HG03135 (cell line): Measurements from ENCODE around the gene ADAMTSL3.
"Not testable (repeated sequence)": the region's sequence is repeated elsewhere in the genome, so short reads cannot be mapped to it uniquely, and the experiment has no call there.

Experiments used
- ATAC-seq: cut with Tn5 transposase; IDR thresholded peaks from one replicate; pipeline ENCODE4 v1.9.1; 2021; ENCODE audit warnings: mild to moderate bottlenecking, moderate library complexity; ENCODE audit not compliant: unreplicated experiment

ADAMTSL3 gene

DNA sequence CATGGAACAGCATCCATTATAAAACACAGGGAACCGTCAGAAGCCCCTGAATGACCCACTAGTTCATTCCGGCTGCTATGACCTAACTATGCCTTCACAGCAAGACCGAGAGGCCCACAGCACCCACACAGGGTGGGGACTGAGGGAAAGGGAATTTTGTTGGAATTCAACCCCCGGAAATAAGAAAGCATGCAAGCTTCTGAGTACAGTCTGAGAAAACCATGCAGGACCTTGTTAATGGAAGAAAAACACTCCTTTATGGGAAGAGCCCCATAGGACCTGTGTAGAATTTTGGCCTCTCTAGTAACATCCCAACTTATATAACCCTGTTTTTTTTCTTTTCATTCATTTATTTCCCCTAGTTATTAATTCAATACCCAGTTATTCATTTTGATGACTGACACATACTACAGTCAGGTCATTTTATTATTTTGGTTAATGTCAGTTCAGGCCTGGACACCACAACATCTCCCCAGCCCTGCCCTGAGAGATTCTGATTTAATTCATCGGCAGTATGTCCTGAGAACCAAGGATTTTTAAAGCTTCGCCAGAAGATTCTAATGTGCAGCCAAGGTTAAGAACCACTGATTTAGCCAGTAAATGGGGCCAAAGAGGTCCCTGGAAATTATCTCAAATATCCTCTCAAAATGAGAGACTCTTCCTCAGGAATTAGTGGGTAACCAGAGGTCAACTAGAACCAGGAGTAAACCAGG is 350.0 kb downstream of the ADAMTSL3 start:
- ATAC-seq, result no peak

GRCh38 chr15:84006421-84006820 is 352.5 kb downstream of the ADAMTSL3 start:
- ATAC-seq, result no peak

- no peak for ATAC-seq
Measured at GRCh38 chr15:84009616-84010015, 355.7 kb downstream of the ADAMTSL3 start.

DNA sequence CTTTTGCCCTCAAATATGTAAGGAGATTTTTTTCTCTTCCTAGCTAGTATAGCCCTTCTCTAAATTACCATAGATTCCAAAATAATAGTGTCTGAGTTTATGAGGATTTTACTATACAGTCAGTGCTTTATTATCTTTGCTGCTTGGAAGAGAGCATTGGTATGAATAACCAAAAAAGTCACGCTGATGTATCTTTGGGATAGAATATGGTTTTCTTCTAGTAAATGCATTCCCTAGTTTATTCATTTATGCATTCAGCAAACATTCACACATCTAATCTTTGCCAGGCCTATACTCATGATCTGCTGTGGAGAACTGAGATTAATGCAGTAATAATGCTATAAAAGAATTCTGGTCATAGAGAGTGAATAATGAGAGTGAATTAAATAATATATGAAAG is 356.3 kb downstream of the ADAMTSL3 start:
- ATAC-seq, result no peak

DNA sequence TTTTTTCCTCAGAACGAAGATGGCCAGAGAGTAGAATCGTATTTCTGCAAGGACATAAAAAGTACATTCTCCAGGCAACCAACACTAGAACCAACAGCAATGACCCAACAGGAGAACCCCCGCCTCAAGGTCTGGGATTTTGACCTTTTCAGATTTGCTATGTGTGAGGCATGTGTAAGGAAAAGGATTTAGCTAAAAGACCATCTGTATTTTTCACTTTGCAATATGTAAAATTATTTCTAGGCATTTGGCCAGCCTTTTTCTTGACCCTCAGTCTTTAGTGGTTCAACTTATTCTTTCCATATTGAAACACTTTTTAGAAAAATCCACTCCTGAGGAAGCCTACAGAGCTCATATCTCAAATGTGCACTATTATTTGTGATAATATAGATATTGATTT is 362.4 kb downstream of the ADAMTSL3 start:
- no peak for ATAC-seq

GRCh38 chr15:84022516-84022915 is 368.6 kb downstream of the ADAMTSL3 start:
- no peak for ATAC-seq

GRCh38 chr15:84023636-84024035 is 369.7 kb downstream of the ADAMTSL3 start:
- ATAC-seq, result no peak

- ATAC-seq, result no peak
Measured at GRCh38 chr15:84033793-84034553, 380.1 kb downstream of the ADAMTSL3 start.

DNA sequence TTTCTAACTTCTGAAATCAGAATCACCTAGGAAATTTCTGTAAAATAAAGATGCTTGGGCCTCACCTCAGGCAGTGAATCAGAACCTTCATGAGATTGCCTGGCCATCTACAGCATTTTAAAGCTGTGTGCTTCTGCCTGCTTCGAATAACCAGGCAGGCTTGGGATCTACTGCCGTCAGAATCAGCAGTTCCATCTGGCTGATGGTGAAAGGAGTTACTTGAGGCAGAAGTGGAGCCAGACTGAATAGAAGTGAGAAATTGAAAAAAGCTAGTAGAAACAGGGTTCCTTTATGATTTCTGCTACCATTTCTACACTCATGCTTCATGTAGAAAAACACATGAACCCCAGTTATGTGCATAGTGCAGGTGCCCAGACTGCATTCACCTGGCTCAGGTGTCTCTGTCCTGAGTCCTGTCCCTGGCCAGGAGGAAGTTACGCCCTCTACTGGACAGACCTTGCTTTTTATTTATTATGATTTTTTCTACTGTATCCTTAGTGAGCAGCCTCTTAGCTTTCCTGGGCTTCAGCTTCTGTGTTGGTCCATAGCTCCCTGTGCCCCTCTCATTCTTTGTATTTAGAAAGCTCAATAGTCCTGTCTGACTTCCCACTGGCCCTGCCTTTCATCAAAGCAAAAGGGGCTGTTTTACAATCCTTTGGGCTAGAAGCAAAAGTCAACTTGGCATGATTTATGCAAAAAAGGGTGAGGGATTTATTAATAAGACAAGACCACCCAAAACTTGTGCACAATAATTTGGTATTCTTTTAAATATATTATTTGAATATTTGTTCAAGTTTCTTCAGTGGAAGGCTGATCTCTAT is 380.9 kb downstream of the ADAMTSL3 start:
- ATAC-seq, result no peak

DNA sequence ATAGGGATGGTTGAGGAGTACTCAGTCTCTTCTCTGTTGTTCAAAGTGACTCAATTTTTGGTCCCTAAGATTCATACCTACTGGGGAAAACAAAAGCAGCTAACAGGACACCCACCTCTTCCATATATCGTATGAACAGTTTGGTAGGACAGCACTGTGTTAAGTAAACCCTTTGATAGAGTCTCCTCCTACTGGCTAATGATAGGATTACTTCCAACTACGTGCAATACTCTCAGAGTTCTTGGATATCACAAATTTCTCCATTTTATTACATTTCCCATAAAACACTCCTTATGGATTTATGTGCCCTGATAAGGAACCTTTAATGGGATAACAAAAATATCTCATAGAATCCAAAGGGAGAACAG is 381.5 kb downstream of the ADAMTSL3 start:
- no peak for ATAC-seq

DNA sequence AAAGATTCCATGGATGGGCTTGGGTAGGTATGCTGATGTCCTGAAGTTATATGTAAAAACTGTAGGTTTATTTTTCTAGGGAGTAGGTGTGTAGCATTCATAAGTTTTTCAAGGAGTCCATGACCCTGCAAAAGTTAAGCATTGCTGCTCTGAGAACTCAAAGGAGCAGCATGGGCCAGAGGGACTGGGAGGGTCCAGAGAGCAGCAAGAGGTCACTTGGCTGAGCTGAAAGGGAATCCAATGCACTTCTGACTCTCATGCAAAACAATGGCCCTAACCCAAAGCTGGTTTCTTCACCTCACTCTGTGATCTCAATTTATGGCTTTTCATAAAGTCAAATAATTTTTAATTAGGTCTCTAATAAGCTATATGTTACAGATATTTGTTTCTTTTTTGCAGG is 383.4 kb downstream of the ADAMTSL3 start:
- no peak for ATAC-seq

GRCh38 chr15:84042434-84043056 is 388.6 kb downstream of the ADAMTSL3 start:
- ATAC-seq, result not testable (repeated sequence)

DNA sequence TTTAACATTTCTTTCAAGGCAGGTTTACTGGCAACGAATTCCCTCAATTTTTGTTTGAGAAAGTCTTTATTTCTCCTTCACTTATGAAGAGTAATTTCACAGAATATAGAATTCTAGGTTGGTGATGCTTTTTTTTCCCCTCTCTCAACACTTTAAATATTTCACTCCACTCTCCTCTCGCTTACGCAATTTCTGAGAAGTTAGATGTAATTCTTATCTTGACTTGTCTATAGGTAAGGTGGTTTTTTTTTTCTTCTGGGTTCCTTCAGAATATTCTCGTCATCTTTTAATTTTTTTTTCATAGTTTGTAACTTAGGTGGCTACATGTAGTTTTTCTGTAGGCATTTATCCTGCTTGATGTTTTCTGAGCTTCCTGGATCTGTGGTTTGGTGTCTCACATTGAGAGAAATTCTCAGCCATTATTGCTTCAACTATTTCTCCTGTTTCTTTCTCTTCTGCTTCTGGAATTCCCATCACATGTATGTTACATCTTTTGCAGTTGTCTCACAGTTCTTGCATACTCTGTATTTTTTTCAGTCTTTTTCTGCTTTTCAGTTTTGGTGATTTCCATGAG is 392.2 kb downstream of the ADAMTSL3 start:
- ATAC-seq, result no peak

DNA sequence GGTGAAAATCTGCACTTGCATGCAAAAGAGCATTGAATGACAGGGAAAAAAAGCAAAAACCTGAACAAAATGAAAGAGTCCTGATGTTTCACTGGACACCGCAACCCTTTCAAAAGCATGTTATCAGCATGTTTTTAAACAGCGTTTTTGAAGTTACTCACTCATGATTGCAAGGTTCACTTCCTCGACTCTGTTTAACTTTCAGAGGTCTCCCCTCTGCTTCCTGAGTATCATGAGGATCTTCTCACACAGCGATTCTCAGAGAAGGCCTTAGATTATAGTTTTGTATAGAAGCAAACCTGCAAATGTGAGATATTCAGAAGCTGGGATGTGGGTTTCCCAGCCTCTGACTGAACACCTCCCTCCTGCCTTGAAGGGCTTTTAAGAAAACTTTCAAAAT is 395.6 kb downstream of the ADAMTSL3 start:
- not testable (repeated sequence) for ATAC-seq

DNA sequence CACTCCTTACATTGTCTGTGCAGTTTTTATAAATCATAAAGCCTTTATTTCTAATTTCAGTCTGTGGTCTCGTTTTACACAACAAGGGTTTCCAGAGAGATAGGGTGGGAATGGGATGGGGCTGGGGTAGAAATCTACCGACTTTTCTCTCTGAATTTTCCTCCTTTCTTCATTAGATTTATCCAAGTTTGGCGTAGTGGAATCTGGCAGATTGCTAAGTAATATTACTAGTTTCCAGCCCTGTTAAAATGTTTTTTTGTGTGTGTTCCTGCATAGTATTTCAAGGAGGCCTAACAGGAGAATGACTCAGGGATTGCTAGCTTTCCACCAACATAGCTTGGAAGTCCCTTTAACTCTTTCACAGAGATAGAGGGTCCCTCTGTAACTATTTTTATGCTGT is 396.2 kb downstream of the ADAMTSL3 start:
- no peak for ATAC-seq

- ATAC-seq, result not testable (repeated sequence)
Measured at GRCh38 chr15:84051146-84051545, 397.2 kb downstream of the ADAMTSL3 start.

DNA sequence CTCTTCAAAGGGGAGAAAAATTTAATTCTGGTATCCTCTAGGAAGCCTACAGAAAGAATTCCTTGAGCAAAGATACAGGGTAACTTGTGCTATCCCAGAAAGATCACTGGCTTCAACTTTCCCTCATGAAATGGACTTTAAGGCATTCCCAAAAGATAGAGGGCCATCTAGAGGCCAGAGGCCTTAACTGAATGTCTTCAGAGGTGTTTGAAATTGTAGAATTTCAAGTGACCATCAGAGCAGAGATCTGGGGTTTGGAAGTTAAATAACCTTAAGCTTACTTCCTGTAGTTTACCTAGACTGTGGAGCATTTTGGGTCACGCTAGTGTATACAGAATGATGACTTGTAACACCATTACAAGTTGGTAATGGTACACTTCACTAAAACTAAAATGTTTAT is 400.6 kb downstream of the ADAMTSL3 start:
- ATAC-seq, result not testable (repeated sequence)

DNA sequence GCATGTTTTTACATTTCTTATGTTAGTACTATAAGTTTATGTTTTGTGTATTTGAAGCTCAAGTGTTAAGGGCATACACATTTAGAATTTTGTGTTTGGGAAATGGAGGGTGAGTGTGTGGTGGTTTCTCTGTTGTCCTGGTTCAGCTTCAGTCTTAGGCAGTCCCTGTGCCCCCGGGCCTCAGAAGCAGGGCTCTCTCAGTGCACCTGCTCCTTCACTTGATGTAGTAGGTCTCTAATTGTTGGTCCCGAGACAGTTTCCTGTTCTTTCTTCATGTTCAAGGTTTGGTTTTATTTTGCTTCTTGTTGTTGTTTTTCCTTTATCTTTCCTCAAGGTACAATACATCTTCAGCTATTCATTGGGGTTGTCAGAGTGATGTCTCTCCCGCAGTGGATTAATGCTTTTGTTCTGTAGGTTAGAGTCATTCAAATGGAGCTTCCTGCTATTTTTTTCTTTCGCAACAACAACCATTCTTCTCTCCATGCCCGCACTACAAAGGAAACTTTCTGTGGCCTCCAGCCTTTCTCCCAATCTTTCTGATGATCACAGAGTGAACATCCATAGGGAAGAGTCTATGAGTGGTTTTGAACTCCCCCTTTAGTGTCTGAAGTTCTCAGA is 403.9 kb downstream of the ADAMTSL3 start:
- ATAC-seq, result no peak

DNA sequence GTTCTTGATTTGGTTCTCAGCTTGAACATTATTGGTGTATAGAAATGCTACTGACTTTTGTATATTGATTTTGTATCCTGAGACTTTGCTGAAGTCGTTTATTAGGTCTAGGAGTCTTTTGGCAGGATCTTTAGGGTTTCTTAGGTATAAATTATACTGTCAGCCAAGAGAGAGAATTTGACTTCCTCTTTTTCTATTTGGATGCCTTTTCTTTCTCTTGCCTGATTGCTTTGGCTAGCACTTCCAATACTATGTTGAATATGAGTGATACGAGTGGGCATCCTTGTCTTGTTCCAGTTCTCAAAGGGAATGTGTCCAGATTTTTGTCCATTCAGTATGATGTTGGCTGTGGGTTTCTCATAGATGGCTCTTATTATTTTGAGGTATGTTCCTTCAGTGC is 409.8 kb downstream of the ADAMTSL3 start:
- not testable (repeated sequence) for ATAC-seq

GRCh38 chr15:84068674-84069073 is 414.8 kb downstream of the ADAMTSL3 start:
- ATAC-seq, result not testable (repeated sequence)
